HFF-Myc (cell line): ENCODE data around the gene RPS6KA5.

Experiments
- DNase-seq: peaks from one replicate; pipeline ENCODE4 v3.0.0-alpha.2; 2011; ENCODE audit warnings: low read depth; ENCODE audit errors: extremely low read depth
- H3K4me3 ChIP-seq: replicated peaks from 2 replicates; pipeline ENCODE4 v1.5.1; 2011; ENCODE audit warnings: low read depth, mild to moderate bottlenecking, control low read depth, low read length
- CTCF ChIP-seq: IDR thresholded peaks from 2 replicates; pipeline ENCODE4 v1.5.1; 2012; ENCODE audit warnings: mild to moderate bottlenecking, low read depth, low read length, control low read depth; ENCODE audit errors: missing control alignments

Gene RPS6KA5

GRCh38 chr14:90995785-90996184 lies 64.7 kb downstream of the RPS6KA5 start:
- no peak overlapping the region for H3K4me3 ChIP-seq
- TF ChIP-seq CTCF = no peak
- DNase-seq = no peak

GRCh38 chr14:90993792-90994191 lies 66.6 kb downstream of the RPS6KA5 start:
- TF ChIP-seq CTCF = no peak
- H3K4me3 ChIP-seq = no peak overlapping the region
- DNase-seq = no peak

GRCh38 chr14:90991690-90992443 lies 68.6 kb downstream of the RPS6KA5 start:
- no peak for DNase-seq
- TF ChIP-seq CTCF = no peak

GRCh38 chr14:90990141-90990540 lies 70.3 kb downstream of the RPS6KA5 start:
- TF ChIP-seq CTCF = no peak
- H3K4me3 ChIP-seq = no peak overlapping the region
- DNase-seq = no peak

More at GRCh38 chr14:90991690-90992443, 68.6 kb downstream of the RPS6KA5 start:
- no peak overlapping the region for H3K4me3 ChIP-seq

GRCh38 chr14:90987140-90987539 lies 73.3 kb downstream of the RPS6KA5 start:
- DNase-seq = no peak
- H3K4me3 ChIP-seq = no peak overlapping the region
- no peak for TF ChIP-seq CTCF

GRCh38 chr14:90986510-90986909 lies 73.9 kb downstream of the RPS6KA5 start:
- TF ChIP-seq CTCF = no peak
- H3K4me3 ChIP-seq = no peak overlapping the region

GRCh38 chr14:90985601-90986242 lies 74.7 kb downstream of the RPS6KA5 start:
- no peak for DNase-seq
- no peak overlapping the region for H3K4me3 ChIP-seq
- TF ChIP-seq CTCF = no peak

More at GRCh38 chr14:90986510-90986909, 73.9 kb downstream of the RPS6KA5 start:
- DNase-seq = no peak
